HCT116 (cell line): Measurements from ENCODE around the gene RAP2A. TPM values are rescaled to one million over a fixed set of nuclear protein-coding genes. Genes with fewer than 3 reads are reported as not detected.
A peak's percentile ranks its signal among the peaks of the same experiment; 100 is the strongest.

Experiments
- ATAC-seq: fragments of 200-7000 bp; cut with Tn5 transposase; 2 replicates; pipeline ENCODE4 v1.9.1; 2020; ENCODE audit warnings: mild to moderate bottlenecking, moderate library complexity
- BruUV-seq: library from RNA; stranded (reverse); fragments of 400-500 nt; replicated peaks from 2 replicates; lab custom pipeline; 2021; lab: Mats Ljungman, UMichigan
- CTCF ChIA-PET: fragments of 300-600 bp; sonication (Branson Sonifier 250); formaldehyde crosslinking; loops from one replicate; lab custom pipeline; 2021; ENCODE audit warnings: antibody characterized with exemption; lab: Charles Lee
- POLR2A ChIA-PET: fragments of 300-600, 350-600 bp; sonication (Branson Sonifier 250); formaldehyde crosslinking; loops from one replicate; lab custom pipeline; 2021; ENCODE audit warnings: antibody characterized with exemption; lab: Charles Lee
- RAD21 ChIA-PET, 2 experiments: fragments of 300-600 bp; sonication (Branson Sonifier 250); formaldehyde crosslinking; loops; one replicate each; lab custom pipeline; 2023; ENCODE audit warnings: low total read pairs in 2 of 2; ENCODE audit not compliant: uncharacterized antibody in 2 of 2, unreplicated experiment in 2 of 2, low non-redundant PET in 1 of 2; lab: Charles Lee
- DNase-seq: peaks from one replicate; pipeline ENCODE4 v3.0.0-alpha.2; 2010; ENCODE audit warnings: low read depth, low spot score
- H2AFZ ChIP-seq: fragments of 200-600 bp; shearing (Covaris generic), sonication (generic); 2 replicates; pipeline ENCODE4 v1.6.1; 2017; ENCODE audit warnings: low read depth, mixed run types, mixed read lengths, antibody characterized with exemption, low read length; ENCODE audit not compliant: poor library complexity, severe bottlenecking
- H3K27ac ChIP-seq: 2 replicates; pipeline ENCODE4 v1.5.1; 2012; ENCODE audit warnings: low read depth, low read length
- H3K27me3 ChIP-seq: fragments of 200-600 bp; sonication (generic); 2 replicates; pipeline ENCODE4 v1.6.1; 2016; ENCODE audit warnings: mixed run types, low read length, mixed read lengths; ENCODE audit not compliant: insufficient read depth
- H3K36me3 ChIP-seq, 2 experiments: fragments of 200-500 bp in 1 of 2; fragments of 200-600 bp in 1 of 2; sonication (Bioruptor generic) in 1 of 2; sonication (generic) in 1 of 2; 2 replicates each; pipeline versions ENCODE4 v1.5.1 to v1.6.1; 2014 to 2016; ENCODE audit warnings: low read length in 2 of 2, inconsistent platforms in 1 of 2, mixed read lengths in 1 of 2, mixed run types in 1 of 2; ENCODE audit not compliant: insufficient read depth in 2 of 2, control insufficient read depth in 1 of 2
- H3K4me1 ChIP-seq, 2 experiments: fragments of 200-600 bp in 1 of 2; sonication (generic) in 1 of 2; 2 replicates each; pipeline versions ENCODE4 v1.5.1 to v1.6.1; 2012 to 2017; ENCODE audit warnings: low read length in 2 of 2, inconsistent platforms in 1 of 2, mild to moderate bottlenecking in 1 of 2, mixed read lengths in 1 of 2, mixed run types in 1 of 2, moderate library complexity in 1 of 2; ENCODE audit not compliant: insufficient read depth in 2 of 2, control insufficient read depth in 1 of 2
- H3K4me2 ChIP-seq: fragments of 200-600 bp; sonication (generic); 2 replicates; pipeline ENCODE4 v1.6.1; 2017; ENCODE audit warnings: mixed run types, low read length, mixed read lengths
- H3K4me3 ChIP-seq, 2 experiments: fragments of 200-600 bp in 1 of 2; sonication (generic) in 1 of 2; replicated peaks in 1 of 2; 2 replicates each; pipeline ENCODE4 v1.5.1; 2011 to 2016; ENCODE audit warnings: low read length in 2 of 2, control low read depth in 1 of 2, low read depth in 1 of 2, mild to moderate bottlenecking in 1 of 2, mixed read lengths in 1 of 2, mixed run types in 1 of 2
- H3K79me2 ChIP-seq: fragments of 200-600 bp; sonication (generic); 2 replicates; pipeline ENCODE4 v1.6.1; 2017; ENCODE audit warnings: mild to moderate bottlenecking, mixed run types, low read length, moderate library complexity, mixed read lengths; ENCODE audit not compliant: insufficient read depth
- H3K9ac ChIP-seq: fragments of 200-600 bp; sonication (generic); 2 replicates; pipeline ENCODE4 v1.6.1; 2016; ENCODE audit warnings: low read length, mixed read lengths
- H3K9me2 ChIP-seq: fragments of 200-600 bp; sonication (generic), shearing (Covaris generic); 2 replicates; pipeline ENCODE4 v1.6.1; 2017; ENCODE audit warnings: mixed run types, mild to moderate bottlenecking, moderate library complexity; ENCODE audit not compliant: insufficient read depth
- H3K9me3 ChIP-seq, 2 experiments: fragments of 200-500 bp in 1 of 2; fragments of 200-600 bp in 1 of 2; sonication (Bioruptor generic) in 1 of 2; sonication (generic) in 1 of 2; 2 replicates each; pipeline ENCODE4 v1.6.1; 2014 to 2017; ENCODE audit warnings: low read length in 2 of 2, mixed read lengths in 2 of 2, inconsistent platforms in 1 of 2, low read depth in 1 of 2, mild to moderate bottlenecking in 1 of 2, mixed run types in 1 of 2, moderate library complexity in 1 of 2; ENCODE audit not compliant: control insufficient read depth in 1 of 2, insufficient read depth in 1 of 2
- H4K20me1 ChIP-seq: fragments of 200-600 bp; sonication (generic), shearing (Covaris generic); 2 replicates; pipeline ENCODE4 v1.6.1; 2017; ENCODE audit warnings: mixed run types, mild to moderate bottlenecking, moderate library complexity; ENCODE audit not compliant: insufficient read depth
- CBX3 ChIP-seq: IDR thresholded peaks from 2 replicates; pipeline ENCODE4 v1.6.1; 2012; ENCODE audit warnings: low read depth
- CEBPB ChIP-seq: IDR thresholded peaks from 2 replicates; pipeline ENCODE4 v1.6.1; 2012; ENCODE audit warnings: low read depth
- EGR1 ChIP-seq: IDR thresholded peaks from 2 replicates; pipeline ENCODE4 v1.6.1; 2012; ENCODE audit warnings: low read depth
- ELF1 ChIP-seq: IDR thresholded peaks from 2 replicates; pipeline ENCODE4 v1.6.1; 2012; ENCODE audit warnings: low read depth, borderline replicate concordance
- FOSL1 ChIP-seq: IDR thresholded peaks from 2 replicates; pipeline ENCODE4 v1.6.1; 2012; ENCODE audit warnings: low read depth
- MAX ChIP-seq: IDR thresholded peaks from 2 replicates; pipeline ENCODE4 v1.6.1; 2012
- POLR2AphosphoS5 ChIP-seq: IDR thresholded peaks from 2 replicates; pipeline ENCODE4 v1.6.1; 2011; ENCODE audit warnings: mild to moderate bottlenecking, low read depth, low read length, moderate library complexity
- RAD21 ChIP-seq: IDR thresholded peaks from 2 replicates; pipeline ENCODE4 v1.6.1; 2012; ENCODE audit warnings: low read depth, mild to moderate bottlenecking
- SIN3A ChIP-seq: IDR thresholded peaks from 2 replicates; pipeline ENCODE4 v1.6.1; 2012; ENCODE audit warnings: low read depth
- SP1 ChIP-seq: IDR thresholded peaks from 2 replicates; pipeline ENCODE4 v1.6.1; 2012; ENCODE audit warnings: low read depth
- TCF7L2 ChIP-seq: IDR thresholded peaks from 2 replicates; pipeline ENCODE4 v1.7.0; 2011; ENCODE audit warnings: borderline replicate concordance, inconsistent platforms; ENCODE audit not compliant: insufficient read depth, insufficient read length; ENCODE audit errors: extremely low read depth
- YY1 ChIP-seq: IDR thresholded peaks from 2 replicates; pipeline ENCODE4 v1.6.1; 2011; ENCODE audit warnings: low read length, low read depth, moderate library complexity, mild to moderate bottlenecking; ENCODE audit not compliant: insufficient replicate concordance; ENCODE audit errors: extremely low read depth
- ZNF274 ChIP-seq: fragments of 200-500 bp; sonication (Bioruptor generic); IDR thresholded peaks from 2 replicates; pipeline ENCODE4 v1.6.1; 2014; ENCODE audit warnings: mild to moderate bottlenecking, low read depth, low read length, inconsistent platforms
- intact Hi-C: fragments of 100-400 bp; cut with micrococcal nuclease; formaldehyde crosslinking; loops from 2 replicates; pipeline ENCODE4 v1.10.0; 2022
- total RNA-seq: library from RNA; stranded (reverse); gene quantifications from one replicate; pipeline ENCODE4 v1.2.1, GENCODE V29; 2021; ENCODE audit not compliant: unreplicated experiment

The RAP2A gene
- total RNA-seq, 1 experiment from 2014 or later, result 27.6 TPM

- Histone ChIP-seq H3K4me1 (no peaks in the 10 kb centered on the region), H3K36me3 (0 out of 4 replicates have a peak, but pooled peaks cover 0 to 3% of the 10 kb centered on the region in 2 experiments), H3K9ac (no peak overlapping the region), H3K4me3 (no peak overlapping the region), H3K9me3 (no peaks in the 10 kb centered on the region), H3K27ac (no peak overlapping the region), H4K20me1 (no peaks in the 10 kb centered on the region), H2AFZ (no peak overlapping the region)
- no TSS peak for BruUV-seq
- no peak for DNase-seq
- ChIA-PET CTCF (no interaction called here), RAD21 (no interaction called here)
- no peak for TF ChIP-seq ZNF274
- TF ChIP-seq POLR2AphosphoS5, result no peak
- TF ChIP-seq TCF7L2, result no peak
- TF ChIP-seq, all 23 proteins: peak for 0
- H3K27me3 ChIP-seq, result no peaks in the 10 kb centered on the region
- no peaks in the 10 kb centered on the region for H3K79me2 ChIP-seq
- ATAC-seq, result no peak
- H3K4me2 ChIP-seq, result no peak overlapping the region
- no peaks in the 10 kb centered on the region for H3K9me2 ChIP-seq
- POLR2A ChIA-PET, result no interaction called here
- intact Hi-C loops, result no loop called here
Observed at GRCh38 chr13:97460853-97461252, 26.9 kb downstream of the RAP2A start.

GRCh38 chr13:97464561-97464960 lies 30.6 kb downstream of the RAP2A start:
- CTCF ChIA-PET, result no interaction called here
- no peak overlapping the region for H2AFZ ChIP-seq
- no peaks in the 10 kb centered on the region for H4K20me1 ChIP-seq
- no peaks in the 10 kb centered on the region for H3K79me2 ChIP-seq
- no peaks in the 10 kb centered on the region for H3K27me3 ChIP-seq
- no peaks in the 10 kb centered on the region for H3K9me2 ChIP-seq
- TF ChIP-seq EGR1 (no peak), CEBPB (no peak), RAD21 (no peak), YY1 (no peak), MAX (no peak), ELF1 (no peak), SP1 (no peak), POLR2AphosphoS5 (no peak), SIN3A (no peak), CBX3 (no peak), FOSL1 (no peak)
- BruUV-seq, result TSS peak; percentile 23
- intact Hi-C loops, result no loop called here
- 0 out of 4 replicates have a peak, but pooled peaks cover 0 to 3% of the 10 kb centered on the region in 2 experiments for H3K36me3 ChIP-seq
- DNase-seq, result no peak
- ATAC-seq, result no peak
- RAD21 ChIA-PET, result no interaction called here
- H3K4me3 ChIP-seq, result no peak overlapping the region
- no peaks in the 10 kb centered on the region for H3K4me1 ChIP-seq
- H3K9ac ChIP-seq, result no peak overlapping the region
- no peak overlapping the region for H3K27ac ChIP-seq
- no peak overlapping the region for H3K4me2 ChIP-seq
- H3K9me3 ChIP-seq, result no peaks in the 10 kb centered on the region
- POLR2A ChIA-PET, result no interaction called here
